ENCODE measurements around the gene MND1.
A peak's percentile ranks its signal among the peaks of the same experiment; 100 is the strongest.

The MND1 gene

DNA sequence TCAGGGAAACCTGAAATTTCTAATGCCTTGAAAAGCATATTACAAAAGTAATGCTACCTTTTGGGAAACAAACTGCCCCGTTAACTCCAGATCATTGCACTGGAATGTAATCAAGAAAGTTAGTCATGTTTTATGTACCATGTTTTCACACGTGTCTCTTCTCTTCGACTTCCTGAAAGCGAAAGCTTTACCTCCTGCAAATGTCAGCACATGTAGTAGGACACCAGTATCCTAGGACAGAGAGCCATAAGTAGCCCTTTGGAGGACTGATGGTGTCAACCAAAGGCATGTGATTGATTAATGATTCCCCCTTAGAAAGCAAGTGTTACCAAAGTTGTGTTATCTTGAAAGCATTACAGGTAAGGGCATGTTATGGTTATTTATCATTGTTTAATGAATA is 8.8 kb upstream of the MND1 start:
- no peak overlapping the region for H3K4me3 Mint-ChIP-seq
- ATAC-seq, result no peak
- H3K9me3 Mint-ChIP-seq, result no peaks in the 10 kb centered on the region
- no peaks in the 10 kb centered on the region for H3K36me3 Mint-ChIP-seq (ENCODE audit: low read depth)
- no peak overlapping the region for H3K27ac Mint-ChIP-seq
- no peaks in the 10 kb centered on the region for H3K4me1 Mint-ChIP-seq
- peaks cover 3% of the 10 kb centered on the region for H3K27me3 Mint-ChIP-seq
- DNase-seq, result no peak

DNA sequence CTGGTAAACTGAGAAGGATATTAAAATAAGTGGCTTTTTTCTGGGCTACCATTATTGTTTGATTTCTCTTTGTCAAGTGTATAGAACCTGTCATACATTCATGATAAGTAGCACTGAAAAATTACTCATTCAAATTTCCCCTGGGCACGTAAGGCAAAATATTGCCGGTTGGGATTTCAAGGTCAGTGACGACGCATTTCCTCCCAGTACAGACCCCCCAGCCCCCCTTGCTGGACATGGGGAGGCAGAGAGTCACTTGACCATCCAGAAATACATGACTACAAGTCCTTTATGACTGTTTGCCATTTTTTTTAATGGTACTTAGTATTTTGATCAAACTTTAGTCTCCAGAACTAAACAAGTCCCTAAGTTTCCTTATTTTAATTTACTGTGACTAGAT is 6.8 kb upstream of the MND1 start:
- H3K27ac Mint-ChIP-seq, result no peak overlapping the region
- H3K36me3 Mint-ChIP-seq (ENCODE audit: low read depth), result no peaks in the 10 kb centered on the region

DNA sequence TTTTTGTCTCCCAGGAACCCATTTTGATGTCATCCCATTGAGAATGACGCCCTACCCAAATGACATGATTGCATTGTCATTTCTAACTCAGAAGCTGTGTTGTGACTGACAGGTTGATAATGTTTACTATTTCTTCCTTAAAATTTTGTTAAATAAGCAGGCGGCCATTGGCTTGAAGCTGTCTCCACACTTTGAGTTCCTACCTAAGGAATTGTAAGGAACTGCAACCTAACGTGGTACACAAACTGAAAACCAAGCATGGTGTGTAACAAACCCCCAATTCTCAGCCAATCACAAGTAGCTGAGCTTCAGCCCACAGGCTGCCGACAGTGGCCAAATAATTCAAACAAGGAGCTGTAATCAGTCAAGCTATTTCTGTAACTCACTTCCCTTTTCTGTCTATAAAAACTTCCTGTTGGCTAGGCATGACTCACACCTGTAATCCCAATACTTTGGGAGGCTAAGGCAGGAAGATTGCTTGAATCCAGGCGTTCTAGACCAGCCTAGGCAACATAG is 2.9 kb upstream of the MND1 start:
- no peaks in the 10 kb centered on the region for H3K36me3 Mint-ChIP-seq (ENCODE audit: low read depth)
- no peak overlapping the region for H3K4me3 Mint-ChIP-seq
- peaks cover 12% of the 10 kb centered on the region for H3K27me3 Mint-ChIP-seq
- H3K4me1 Mint-ChIP-seq, result peaks cover 11% of the 10 kb centered on the region
- DNase-seq, result no peak
- no peak for ATAC-seq
- H3K9me3 Mint-ChIP-seq, result no peaks in the 10 kb centered on the region
- no peak overlapping the region for H3K27ac Mint-ChIP-seq

More for the DNA sequence above, 6.8 kb upstream of the MND1 start:
- Mint-ChIP-seq H3K4me1 (peaks cover 1% of the 10 kb centered on the region), H3K4me3 (no peak overlapping the region), H3K9me3 (no peaks in the 10 kb centered on the region), H3K27me3 (peaks cover 8% of the 10 kb centered on the region)
- ATAC-seq, result no peak
- no peak for DNase-seq

DNA sequence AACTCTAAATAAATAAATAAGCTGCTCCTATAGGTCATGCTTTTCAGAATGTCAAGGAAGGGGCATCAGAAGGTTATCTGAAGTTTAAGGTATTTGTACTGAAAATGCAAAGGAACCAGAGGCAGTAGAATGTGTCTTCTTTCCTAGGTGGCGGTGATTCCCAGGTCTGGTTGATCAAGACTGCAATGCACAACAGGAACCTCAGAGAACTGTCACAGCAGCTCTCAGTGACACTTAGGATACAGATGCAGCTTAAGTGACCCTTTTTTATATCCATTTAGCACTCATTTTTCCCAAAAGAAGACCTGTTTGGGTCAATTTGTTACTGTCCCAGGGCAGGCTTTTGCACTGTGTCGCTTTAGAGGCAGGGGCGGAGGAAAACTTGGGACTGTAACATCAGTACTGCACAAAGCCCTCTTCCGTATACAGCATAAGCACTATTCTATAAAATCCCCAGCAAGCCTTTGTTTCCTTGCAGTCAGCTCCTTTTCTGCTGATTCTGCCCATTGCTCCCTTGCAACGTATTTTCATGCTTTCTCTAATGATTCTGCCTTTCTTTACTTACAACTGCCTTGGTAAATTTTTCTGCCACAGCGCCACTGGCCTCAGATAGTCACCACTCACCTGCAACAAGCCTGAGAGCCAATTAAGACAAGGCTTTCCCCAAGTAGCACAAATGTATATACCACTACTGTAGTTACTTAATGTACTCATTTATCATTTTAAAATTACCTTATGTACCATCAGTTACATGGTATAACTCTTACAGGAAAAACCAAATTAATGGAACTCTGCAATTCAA is 1.5 kb upstream of the MND1 start:
- Mint-ChIP-seq H3K36me3 (ENCODE audit: low read depth) (no peaks in the 10 kb centered on the region), H3K27ac (peak overlapping the region; percentile 3), H3K27me3 (peaks cover 12% of the 10 kb centered on the region), H3K4me3 (peak overlapping the region; percentile 24), H3K4me1 (peaks cover 22% of the 10 kb centered on the region), H3K9me3 (no peaks in the 10 kb centered on the region)
- DNase-seq (no peak), ATAC-seq (no peak)

DNA sequence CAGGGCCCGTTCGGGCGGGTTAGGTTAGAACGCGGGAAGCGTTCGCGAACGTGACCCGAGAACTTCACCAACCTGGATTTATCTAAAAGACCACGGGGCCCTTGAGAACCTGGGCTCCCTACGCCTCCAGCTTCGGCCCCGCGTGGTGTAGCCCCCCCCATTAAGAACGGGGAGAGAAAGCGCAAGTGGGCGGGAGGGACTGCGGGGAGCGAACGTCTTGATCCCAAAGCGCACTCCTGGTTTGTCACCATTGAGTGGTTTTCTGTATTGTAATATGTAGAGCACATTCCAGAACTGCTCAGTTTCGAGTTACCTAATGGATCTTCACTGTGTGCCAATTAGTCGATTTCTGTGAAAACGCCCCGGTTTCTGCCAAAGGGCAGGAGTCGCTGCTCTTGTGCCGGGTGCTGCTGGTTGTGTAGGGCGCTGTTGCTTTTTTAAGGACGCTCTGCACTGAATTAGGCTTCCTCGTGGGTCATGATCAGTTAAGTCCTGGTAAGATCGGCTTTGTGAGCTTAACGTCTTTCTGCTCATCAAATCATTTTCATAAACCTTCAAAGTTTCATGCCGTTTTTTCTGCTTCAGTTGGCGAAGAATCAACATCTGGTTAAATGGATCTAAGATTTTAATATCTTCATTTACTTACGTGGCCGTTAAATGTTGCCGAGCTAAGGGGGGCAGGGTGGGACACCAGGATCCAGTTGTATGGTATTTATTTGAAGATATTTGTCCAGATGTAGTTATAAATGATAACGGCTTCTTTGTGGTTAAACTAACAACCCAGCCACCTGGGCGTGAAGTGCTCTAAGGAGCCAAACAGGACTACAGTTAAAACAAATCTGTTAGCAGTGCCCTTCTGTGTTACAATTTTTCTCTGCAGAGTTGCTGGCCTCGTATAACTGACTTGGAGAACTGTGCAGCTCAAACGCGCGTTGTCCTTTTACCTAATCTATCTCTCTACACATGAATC is 809 bp downstream of the MND1 start:
- H3K27me3 Mint-ChIP-seq, result peaks cover 10% of the 10 kb centered on the region
- H3K4me3 Mint-ChIP-seq, result peak overlapping the region; percentile 92
- peak; percentile 53 for DNase-seq
- peak; percentile 35 for ATAC-seq
- H3K36me3 Mint-ChIP-seq (ENCODE audit: low read depth), result peaks cover 9% of the 10 kb centered on the region
- peaks cover 28% of the 10 kb centered on the region for H3K4me1 Mint-ChIP-seq
- H3K27ac Mint-ChIP-seq, result peak overlapping the region; percentile 85
- no peaks in the 10 kb centered on the region for H3K9me3 Mint-ChIP-seq

DNA sequence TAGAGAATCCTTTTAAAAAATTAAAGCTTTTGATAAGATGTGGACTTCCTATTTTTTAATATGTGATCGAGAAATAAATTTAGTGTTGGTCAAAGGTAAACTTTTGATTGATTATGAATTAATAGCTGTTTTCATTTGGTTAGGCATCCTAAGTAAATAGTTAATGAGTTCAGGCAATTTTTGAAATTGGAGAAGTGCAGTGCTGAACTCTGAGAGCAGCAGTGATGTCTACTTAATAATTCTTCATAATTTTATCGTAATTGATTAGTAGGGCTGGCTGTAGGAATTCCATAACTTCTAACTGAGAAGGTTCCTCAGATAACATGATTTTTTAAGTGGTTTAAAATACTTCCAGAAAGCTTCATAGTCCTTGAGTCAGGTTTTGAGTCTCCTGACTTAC is 1.5 kb downstream of the MND1 start:
- DNase-seq (no peak), ATAC-seq (no peak)
- Mint-ChIP-seq H3K4me3 (peak overlapping the region; percentile 92), H3K27me3 (peaks cover 9% of the 10 kb centered on the region), H3K4me1 (peaks cover 28% of the 10 kb centered on the region), H3K9me3 (no peaks in the 10 kb centered on the region), H3K36me3 (ENCODE audit: low read depth) (peaks cover 13% of the 10 kb centered on the region), H3K27ac (no peak overlapping the region)

DNA sequence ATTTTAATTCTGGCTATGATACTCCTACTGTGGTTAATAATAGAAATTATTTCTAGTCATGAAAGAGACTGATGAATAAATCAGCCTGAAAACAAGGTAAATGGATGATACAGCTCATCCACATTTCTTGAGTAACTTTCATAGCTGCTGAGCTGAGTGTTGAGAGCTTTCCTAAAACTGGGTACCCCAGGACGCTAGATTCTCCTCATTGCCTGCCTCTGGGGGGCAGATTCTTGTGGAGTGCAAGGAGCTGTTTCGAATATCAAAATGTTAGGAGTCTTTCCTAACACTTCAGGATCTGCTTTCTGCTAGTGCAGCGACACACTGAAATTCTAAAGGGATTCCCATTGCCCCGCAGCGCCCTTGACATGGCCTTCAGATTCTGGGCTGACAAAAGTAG is 2.1 kb downstream of the MND1 start:
- DNase-seq, result no peak
- Mint-ChIP-seq H3K36me3 (ENCODE audit: low read depth) (peaks cover 13% of the 10 kb centered on the region), H3K27me3 (peaks cover 9% of the 10 kb centered on the region), H3K9me3 (no peaks in the 10 kb centered on the region), H3K27ac (no peak overlapping the region), H3K4me3 (no peak overlapping the region), H3K4me1 (peaks cover 28% of the 10 kb centered on the region)
- no peak for ATAC-seq

DNA sequence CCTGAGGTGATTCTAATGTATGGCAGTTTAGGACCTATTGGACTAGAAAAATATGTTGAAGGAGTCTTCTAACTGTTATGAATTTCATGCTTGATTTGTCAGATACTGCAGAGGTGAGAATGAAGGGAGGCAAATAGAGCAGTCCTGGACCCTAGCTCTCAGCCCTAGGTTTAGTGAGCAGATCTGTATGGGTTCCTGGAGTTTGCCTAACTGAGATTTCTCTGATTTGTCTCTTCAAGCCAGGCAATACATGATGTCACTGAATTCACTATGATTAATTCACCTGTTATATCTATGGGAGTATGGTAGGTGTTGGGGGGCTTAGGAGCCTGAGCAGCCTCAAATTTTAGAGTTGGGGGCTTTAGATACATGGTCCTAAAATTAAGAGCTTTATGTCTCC is 2.6 kb downstream of the MND1 start:
- Mint-ChIP-seq H3K27ac (no peak overlapping the region), H3K27me3 (peaks cover 6% of the 10 kb centered on the region), H3K4me3 (no peak overlapping the region), H3K9me3 (no peaks in the 10 kb centered on the region), H3K4me1 (peaks cover 28% of the 10 kb centered on the region), H3K36me3 (ENCODE audit: low read depth) (peaks cover 13% of the 10 kb centered on the region)
- ATAC-seq, result no peak
- DNase-seq, result no peak

DNA sequence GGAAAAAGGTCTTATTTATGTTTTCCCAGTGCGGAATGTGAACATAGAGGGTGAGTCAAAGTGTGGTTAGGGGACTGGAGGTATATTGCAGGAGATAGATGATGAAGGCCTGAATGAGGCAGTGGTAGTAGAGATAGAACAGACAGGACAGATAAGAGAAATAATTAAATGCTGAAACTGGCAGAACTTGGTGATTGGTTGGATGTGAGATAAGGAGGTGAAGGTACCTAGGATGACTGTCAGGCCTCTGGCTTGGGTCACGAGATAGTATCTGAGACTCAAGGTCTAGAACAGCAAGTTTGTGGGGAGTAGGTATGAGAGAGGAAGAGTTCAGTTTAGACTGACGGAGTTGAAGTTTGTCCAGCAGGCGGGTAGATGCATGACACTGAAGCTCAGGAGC is 3.5 kb downstream of the MND1 start:
- Mint-ChIP-seq H3K9me3 (no peaks in the 10 kb centered on the region), H3K36me3 (ENCODE audit: low read depth) (peaks cover 16% of the 10 kb centered on the region), H3K4me3 (no peak overlapping the region), H3K27ac (no peak overlapping the region), H3K4me1 (peaks cover 27% of the 10 kb centered on the region), H3K27me3 (peaks cover 3% of the 10 kb centered on the region)
- ATAC-seq (no peak), DNase-seq (no peak)

DNA sequence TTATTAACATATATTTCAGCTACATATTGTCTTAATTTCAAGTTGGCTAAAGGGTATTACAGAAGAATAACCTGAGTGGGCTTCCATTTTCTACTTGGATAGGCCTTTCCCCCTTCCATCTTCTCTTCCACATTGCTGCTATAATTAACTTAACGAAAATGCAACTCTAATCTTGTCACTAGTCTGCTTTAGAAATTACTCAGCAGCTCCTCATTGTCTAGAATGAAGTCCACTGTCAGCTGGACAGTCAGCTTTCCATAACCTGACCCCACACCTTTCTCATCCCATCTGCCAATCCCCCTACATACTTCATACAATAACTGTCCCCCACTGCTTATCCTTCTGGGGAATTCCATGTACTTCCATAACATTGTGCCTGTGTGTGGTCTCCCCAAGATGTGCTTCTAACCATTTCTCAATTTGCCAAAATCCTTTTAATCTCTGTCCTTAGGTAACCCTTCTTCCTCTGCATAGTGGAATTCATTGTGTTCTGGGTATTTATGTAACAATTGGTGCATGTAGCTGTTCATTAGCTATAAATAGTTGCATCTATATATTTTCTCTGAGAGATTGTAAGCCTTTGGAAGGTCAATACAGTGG is 4.8 kb downstream of the MND1 start:
- ATAC-seq, result no peak
- Mint-ChIP-seq H3K9me3 (no peaks in the 10 kb centered on the region), H3K4me1 (peaks cover 25% of the 10 kb centered on the region), H3K27me3 (no peaks in the 10 kb centered on the region), H3K27ac (no peak overlapping the region), H3K36me3 (ENCODE audit: low read depth) (peaks cover 23% of the 10 kb centered on the region), H3K4me3 (no peak overlapping the region)
- DNase-seq, result no peak

DNA sequence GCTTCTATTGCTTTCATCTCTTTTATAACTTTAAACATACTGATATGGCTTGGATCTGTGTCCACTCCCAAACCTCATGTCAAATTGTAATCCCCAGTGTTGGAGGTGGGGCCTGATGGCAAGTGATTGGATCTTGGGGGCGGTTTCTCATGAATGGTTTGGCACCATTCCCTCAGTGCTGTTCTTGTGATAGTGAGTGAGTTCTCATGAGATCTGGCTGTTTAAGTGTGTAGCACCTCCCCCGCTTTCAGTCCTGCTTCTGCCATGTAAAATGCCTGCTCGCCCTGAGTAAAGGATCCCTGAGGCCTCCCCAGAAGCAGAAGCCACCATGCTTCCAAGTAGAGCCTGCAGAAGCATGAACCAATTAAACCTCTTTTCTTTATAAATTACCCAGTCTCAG is 17.7 kb downstream of the MND1 start:
- Mint-ChIP-seq H3K27me3 (no peaks in the 10 kb centered on the region), H3K36me3 (ENCODE audit: low read depth) (peaks cover 72% of the 10 kb centered on the region), H3K4me3 (no peak overlapping the region), H3K27ac (no peak overlapping the region), H3K4me1 (peaks cover 19% of the 10 kb centered on the region), H3K9me3 (no peaks in the 10 kb centered on the region)
- ATAC-seq (no peak), DNase-seq (no peak)

DNA sequence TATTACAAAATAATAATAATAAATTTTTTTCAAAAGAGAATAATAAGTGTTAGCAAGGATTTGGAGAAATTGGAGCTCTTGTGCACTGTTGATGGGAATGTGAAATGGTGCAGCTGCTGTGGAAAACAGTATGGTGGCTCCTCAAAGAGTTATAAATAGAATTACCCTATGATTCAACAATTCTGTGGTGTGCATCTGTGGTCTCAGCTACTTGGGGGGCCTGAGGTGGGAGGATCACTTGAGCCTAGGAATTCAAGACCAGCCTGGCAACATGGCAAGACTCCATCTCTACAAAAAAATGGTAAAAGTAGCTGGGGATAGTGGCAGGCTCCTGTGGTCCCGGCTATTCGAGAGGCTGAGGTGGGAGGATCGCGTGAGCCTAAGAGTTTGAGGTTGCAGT is 19.6 kb downstream of the MND1 start:
- Mint-ChIP-seq H3K27me3 (no peaks in the 10 kb centered on the region), H3K36me3 (ENCODE audit: low read depth) (peaks cover 74% of the 10 kb centered on the region), H3K4me1 (peaks cover 20% of the 10 kb centered on the region), H3K9me3 (no peaks in the 10 kb centered on the region), H3K27ac (no peak overlapping the region), H3K4me3 (no peak overlapping the region)
- ATAC-seq (peak; percentile 20), DNase-seq (no peak)

DNA sequence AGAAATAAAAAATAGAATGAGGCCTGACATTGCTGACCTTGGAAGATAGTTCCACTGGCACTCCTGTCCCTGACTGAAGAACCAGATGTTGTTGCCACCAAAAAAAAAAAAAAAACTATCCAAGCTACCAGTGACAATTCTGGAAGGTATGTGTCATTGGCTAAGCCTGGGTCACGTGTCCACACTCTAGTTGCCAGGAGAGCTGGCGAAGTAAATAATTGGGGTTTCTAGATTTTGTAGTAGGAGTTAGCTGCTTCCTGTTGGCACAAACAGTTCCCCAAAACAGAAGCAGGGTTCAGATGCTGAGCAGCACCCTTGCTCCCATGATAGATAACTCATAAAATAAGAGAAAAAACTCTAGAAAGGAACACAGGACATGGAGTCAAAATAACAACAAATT is 20.5 kb downstream of the MND1 start:
- H3K9me3 Mint-ChIP-seq, result no peaks in the 10 kb centered on the region
- H3K4me3 Mint-ChIP-seq, result no peak overlapping the region
- H3K4me1 Mint-ChIP-seq, result peaks cover 20% of the 10 kb centered on the region
- DNase-seq (no peak), ATAC-seq (no peak)
- no peak overlapping the region for H3K27ac Mint-ChIP-seq
- no peaks in the 10 kb centered on the region for H3K27me3 Mint-ChIP-seq
- peaks cover 72% of the 10 kb centered on the region for H3K36me3 Mint-ChIP-seq (ENCODE audit: low read depth)

DNA sequence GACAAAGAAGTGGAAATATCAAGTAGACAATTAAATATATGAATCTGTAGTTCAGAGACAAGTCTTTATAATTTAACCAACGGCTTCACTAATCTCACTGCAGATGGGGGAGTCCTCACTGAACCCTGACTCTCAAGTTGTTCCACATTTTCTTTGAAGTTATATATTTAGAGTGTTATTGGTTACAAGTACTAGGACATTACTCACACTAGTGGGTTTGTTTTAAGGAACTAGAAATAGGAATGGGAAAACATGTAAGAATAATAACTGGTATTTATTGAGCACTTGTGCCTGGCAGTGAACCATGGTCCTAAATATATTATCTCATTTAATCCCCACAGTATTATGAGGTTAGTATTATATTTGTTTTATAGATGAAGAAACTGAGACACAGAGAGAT is 22.0 kb downstream of the MND1 start:
- Mint-ChIP-seq H3K9me3 (peaks cover under 1% of the 10 kb centered on the region), H3K27me3 (no peaks in the 10 kb centered on the region), H3K4me1 (peaks cover 20% of the 10 kb centered on the region), H3K27ac (no peak overlapping the region), H3K4me3 (no peak overlapping the region), H3K36me3 (ENCODE audit: low read depth) (peaks cover 75% of the 10 kb centered on the region)
- ATAC-seq (no peak), DNase-seq (no peak)
